Left colon (tissue), 2 donors: ENCODE results near the gene KRT23. TPM values are rescaled to one million over a fixed set of nuclear protein-coding genes. Genes with fewer than 3 reads are reported as not detected.

Experiments used
- ATAC-seq: fragments of 200-7000 bp; cut with Tn5 transposase; one replicate; pipeline ENCODE4 v1.9.1; 2020; ENCODE audit warnings: mild to moderate bottlenecking, moderate library complexity
- DNase-seq, 2 donors: peaks; one replicate each; pipeline ENCODE4 v3.0.0-alpha.2; 2020
- intact Hi-C, 2 donors: fragments of 100-400 bp; cut with DNase I in 1 of 2; cut with micrococcal nuclease in 1 of 2; formaldehyde crosslinking; loops; one replicate each; pipeline versions ENCODE4 v1.11.2 to v1.14.0; 2022; cut with DNase I, micrococcal nuclease
- long read RNA-seq: library from polyadenylated mRNA; unstranded; transcript quantifications from one replicate; pipeline ENCODE4 v2.0.0, GENCODE V29; 2021
- total RNA-seq, 2 donors: library from RNA; stranded (reverse); fragmentation: NEBNext Ultra II Directional; extraction: Animal tissue kit (Norgen Biotek cat#: 25700); gene quantifications; one replicate each; pipeline ENCODE4 v1.2.1, GENCODE V29; 2021
- donor health status: DM: no; HTN: no; CAD: no.
- donor health status: DM: yes; HTN: yes; CAD: no.

KRT23 gene, protein sequence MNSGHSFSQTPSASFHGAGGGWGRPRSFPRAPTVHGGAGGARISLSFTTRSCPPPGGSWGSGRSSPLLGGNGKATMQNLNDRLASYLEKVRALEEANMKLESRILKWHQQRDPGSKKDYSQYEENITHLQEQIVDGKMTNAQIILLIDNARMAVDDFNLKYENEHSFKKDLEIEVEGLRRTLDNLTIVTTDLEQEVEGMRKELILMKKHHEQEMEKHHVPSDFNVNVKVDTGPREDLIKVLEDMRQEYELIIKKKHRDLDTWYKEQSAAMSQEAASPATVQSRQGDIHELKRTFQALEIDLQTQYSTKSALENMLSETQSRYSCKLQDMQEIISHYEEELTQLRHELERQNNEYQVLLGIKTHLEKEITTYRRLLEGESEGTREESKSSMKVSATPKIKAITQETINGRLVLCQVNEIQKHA
- total RNA-seq: under 1 TPM in 1 of 2 donors, not detected in 1; 0.28 TPM
- long read RNA-seq, partial matches to known transcripts: 1 of 1 reads
- long read RNA-seq, other reads (novel, unspliced or antisense): 0 of 1 reads

DNA sequence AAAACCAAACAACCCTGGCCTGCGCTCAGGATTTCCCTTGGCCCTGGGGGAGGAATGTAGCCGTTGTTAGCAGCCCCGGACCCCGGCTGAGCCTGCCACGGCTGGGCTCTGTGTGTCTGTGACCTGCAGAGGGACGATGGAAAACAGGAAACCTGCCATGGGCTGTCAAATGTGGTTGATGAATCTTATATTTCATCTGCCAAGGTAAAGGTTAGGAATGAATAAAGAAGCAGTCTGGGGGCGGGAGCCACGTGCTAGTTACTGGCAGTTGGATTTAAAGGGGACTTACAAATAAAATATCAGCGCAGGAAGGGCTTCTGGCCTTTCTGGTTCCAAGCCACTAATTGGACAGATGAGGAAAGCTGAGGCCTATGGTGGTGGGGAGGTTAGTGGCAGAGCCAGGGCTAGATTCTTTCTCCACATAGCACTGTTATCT, at the start of gene KRT23:
KRT23 (minus strand) TSS at position 263 of the 436 bp plus-strand sequence. CDS start 1,043 bp downstream, outside the sequence.
- DNase-seq (no peak), ATAC-seq (no peak)
- intact Hi-C loops: no loop called here

DNA sequence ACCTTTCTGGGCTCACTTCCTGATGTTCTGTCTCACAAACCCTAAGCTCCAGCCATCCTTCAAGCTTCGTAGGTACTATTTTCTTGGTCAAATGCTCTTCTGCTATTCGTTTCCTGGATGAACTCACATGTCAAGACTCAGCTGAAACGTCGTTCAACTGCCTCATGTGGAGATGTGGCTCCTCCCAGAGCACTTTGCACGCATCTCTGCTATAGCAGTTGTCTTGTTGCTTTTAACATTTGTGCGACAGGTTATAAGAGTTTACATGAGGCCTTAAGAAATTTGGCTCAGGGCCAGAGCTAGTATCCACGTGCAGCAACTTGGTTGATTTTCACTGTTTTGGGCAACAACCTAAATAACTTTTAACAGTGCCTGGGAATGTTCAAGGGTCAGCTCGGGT, 49.5 kb upstream of the KRT23 start:
- DNase-seq (no peak), ATAC-seq (no peak)
- intact Hi-C loops: no loop called here

GRCh38 chr17:40984226-40984625, 46.8 kb upstream of the KRT23 start, which contains the start of gene KRT40:
KRT40 (minus strand) TSS chr17:40984326; CDS start chr17:40984273, 53 bp downstream.
- intact Hi-C loops: no loop called here
- ATAC-seq: no peak
- DNase-seq: no peak

GRCh38 chr17:40981115-40981514, 43.7 kb upstream of the KRT23 start:
- DNase-seq: no peak
- intact Hi-C loops: no loop called here
- no peak for ATAC-seq

GRCh38 chr17:40980596-40980995, 43.1 kb upstream of the KRT23 start:
- DNase-seq (no peak), ATAC-seq (no peak)
- intact Hi-C loops: no loop called here

- no peak for ATAC-seq
- intact Hi-C loops: no loop called here
- DNase-seq: no peak
These were observed 42.7 kb upstream of the KRT23 start for GRCh38 chr17:40980117-40980516.

DNA sequence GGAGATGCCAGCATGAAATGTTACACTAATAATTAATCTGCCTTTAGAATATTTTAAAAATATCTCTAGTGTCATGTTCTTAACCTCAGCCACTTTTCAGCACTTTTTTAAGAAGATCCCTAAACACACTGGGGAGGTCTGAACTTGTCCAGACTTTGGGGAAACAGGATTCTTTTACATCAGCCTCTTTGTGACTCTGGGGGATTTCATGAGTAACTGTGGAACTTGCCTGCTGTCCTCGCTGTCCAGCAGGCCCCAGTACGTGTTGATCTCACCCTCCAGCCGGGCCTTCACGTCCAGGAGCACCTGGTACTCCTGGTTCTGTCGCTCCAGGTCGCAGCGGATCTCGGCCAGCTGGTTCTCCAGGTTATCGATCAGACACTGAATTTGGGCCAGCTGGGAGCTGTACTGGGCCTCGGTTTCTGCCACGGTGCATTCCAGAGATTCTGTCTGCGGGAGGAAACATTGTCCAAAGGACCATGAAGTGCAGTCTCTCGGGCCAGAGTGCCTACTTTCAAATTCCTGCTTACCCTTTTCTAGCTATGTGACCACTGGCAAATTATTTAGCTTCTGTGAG, 41.2 kb upstream of the KRT23 start:
- ATAC-seq: no peak
- no peak for DNase-seq
- intact Hi-C loops: no loop called here

DNA sequence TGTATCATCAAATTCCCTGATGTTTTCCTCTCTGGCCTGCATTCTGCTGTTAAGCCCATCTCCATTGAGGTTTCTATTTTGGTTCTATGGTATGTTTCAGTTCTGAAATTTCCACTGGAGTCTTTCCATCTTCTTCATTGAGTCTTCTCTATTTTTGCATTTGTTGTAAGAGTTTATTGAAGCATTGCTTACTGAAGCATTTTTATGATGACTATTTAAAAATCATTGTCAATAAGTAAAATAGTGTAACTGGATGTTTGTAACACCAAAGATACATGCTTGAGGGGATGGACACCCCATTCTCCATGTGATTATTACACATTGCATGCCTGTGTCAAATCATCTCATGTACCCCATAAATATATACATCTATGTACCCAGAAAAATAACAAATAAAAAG, 38.1 kb upstream of the KRT23 start:
- ATAC-seq: no peak
- DNase-seq: no peak
- intact Hi-C loops: no loop called here

GRCh38 chr17:40974366-40974765, 36.9 kb upstream of the KRT23 start:
- intact Hi-C loops: no loop called here
- DNase-seq: no peak
- no peak for ATAC-seq

- DNase-seq: no peak
- ATAC-seq: no peak
- intact Hi-C loops: no loop called here
These were observed 30.1 kb upstream of the KRT23 start for GRCh38 chr17:40967582-40967981.

- DNase-seq: no peak
- intact Hi-C loops: no loop called here
- ATAC-seq: no peak
These were observed 29.4 kb upstream of the KRT23 start, which contains the start of gene KRT39 for GRCh38 chr17:40966848-40967247. KRT39 (minus strand) TSS chr17:40966948; CDS start chr17:40966856, 92 bp downstream.

DNA sequence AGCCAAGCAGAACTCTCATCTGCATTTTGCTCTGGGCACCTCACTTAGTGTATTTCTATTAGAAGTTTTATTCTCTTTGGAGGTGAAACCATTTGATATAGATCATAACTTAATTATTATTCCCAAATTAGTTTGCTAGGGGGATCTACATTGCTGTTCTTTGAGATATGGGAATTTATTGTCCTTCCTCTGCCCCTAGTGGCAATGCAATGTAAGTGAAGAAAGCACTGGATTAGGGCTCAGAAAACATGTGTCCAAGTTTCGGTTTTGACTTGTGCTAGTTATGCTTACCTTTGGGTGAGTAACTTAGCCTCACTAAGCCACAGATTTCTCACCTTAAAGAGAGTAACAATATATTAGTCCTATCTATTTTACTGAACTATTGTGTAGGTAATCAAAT, 26.4 kb upstream of the KRT23 start:
- intact Hi-C loops: no loop called here
- DNase-seq: no peak
- ATAC-seq: peak; percentile 77

DNA sequence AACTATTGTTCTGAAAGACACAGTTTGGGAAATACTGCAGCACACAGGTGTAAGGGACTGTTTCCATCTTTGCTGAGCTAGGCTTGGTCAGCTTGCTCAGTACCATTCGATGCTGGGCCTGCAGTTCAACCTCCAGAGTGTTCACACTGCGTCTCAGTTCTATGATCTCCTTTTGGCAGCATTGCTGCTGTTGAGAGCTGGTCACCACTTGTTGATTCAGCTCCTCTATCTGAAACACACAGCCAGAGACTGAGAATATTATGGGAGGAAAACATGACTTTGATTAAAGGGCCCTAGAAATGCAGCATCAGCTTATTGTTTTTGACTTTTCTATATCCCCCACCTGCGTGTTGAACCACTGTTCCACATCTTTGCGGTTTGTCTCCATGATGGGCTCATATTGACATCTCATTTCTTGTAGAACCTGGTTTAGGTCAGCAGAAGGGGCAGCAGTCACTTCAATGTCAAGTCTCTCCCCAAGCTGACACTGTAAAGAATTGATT, 24.7 kb upstream of the KRT23 start:
- no peak for ATAC-seq
- DNase-seq: no peak
- intact Hi-C loops: no loop called here

- DNase-seq (no peak), ATAC-seq (no peak)
- intact Hi-C loops: no loop called here
These were observed 24.1 kb upstream of the KRT23 start for GRCh38 chr17:40961591-40961990.

- ATAC-seq: no peak
- intact Hi-C loops: no loop called here
- DNase-seq: no peak
These were observed 22.7 kb upstream of the KRT23 start for GRCh38 chr17:40960144-40960543.

DNA sequence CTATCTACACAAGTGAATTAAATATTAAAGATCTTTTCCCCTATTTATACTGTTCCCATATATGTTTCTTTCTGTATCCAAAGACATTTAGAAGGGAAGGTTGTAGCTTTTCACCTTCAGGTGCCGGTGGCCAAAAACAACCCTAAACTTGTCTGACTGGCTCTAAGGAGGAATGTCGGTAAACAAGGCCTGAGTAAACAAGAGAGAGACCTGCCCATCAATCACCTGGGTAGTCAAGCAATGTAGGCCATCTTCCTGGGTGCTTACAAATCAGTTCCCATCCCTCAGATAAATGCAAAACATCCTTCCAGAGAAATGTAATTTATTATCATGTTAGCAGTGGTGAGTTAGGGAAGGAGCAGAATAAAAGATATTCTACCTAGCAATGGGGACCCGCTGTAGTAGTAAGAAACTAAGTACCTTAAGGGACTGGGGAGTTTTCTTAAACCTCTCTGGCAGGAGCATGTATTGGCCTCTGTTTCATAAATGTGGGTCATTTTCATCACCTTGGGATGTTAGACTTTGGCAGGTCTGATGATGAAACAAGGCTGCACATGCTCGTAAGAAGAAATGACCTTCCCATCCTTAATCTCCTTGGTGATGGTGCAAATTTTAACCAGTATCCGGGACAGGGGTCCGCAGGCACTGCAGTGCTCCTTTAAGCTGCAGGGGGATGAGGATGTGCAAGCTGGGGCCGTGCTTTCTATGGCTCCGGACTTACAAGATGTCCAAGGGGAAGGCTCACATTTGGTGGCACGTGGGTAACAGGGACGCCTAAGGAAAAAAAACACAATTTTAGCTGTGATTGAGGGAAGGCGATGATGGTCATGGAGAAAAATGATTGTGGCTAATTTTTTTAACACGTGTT, 20.9 kb upstream of the KRT23 start:
- intact Hi-C loops: no loop called here
- peak; percentile 85 for ATAC-seq

DNA sequence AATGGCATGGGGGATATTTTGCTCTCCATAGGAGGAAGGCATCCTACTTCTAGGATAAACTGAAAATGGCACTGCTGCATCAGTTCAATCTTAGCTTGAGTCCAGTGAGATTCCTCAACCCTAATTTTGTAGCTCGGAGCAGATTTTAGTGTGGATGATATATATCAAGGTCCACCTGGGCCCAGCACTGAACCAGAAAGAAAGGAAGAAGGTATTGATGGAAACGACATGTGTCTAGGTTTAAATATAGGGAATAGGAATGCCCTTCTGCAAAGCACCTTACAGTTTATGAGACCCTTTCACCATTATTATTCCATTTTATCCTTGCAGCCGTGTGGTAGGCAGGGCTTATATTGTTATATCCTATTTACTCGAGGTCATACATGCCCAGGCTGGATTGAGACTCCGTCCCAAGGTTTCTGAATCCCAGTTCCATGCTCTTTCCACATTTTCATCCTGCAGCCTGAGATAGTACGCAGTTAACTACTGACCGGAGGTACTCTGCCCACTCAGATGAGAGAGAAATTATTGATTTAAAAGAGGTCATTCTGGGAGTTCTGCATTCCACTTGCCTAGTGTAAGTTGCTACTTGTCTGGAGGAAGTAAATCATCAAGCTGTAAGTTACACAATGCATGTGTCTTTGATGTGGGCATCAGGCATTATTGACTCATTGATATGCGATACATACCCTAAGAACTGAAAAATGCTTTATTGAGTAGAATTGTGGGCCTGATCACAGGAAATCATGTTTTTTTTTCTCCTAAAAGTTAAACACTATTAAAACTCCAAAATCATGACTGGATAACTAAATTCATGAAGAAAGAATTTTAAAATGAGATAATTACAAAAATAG, 19.2 kb upstream of the KRT23 start:
- no peak for ATAC-seq
- DNase-seq: no peak
- intact Hi-C loops: no loop called here

More for the DNA sequence above, 20.9 kb upstream of the KRT23 start:
- DNase-seq: no peak

- intact Hi-C loops: no loop called here
- ATAC-seq: no peak
- no peak for DNase-seq
These were observed 16.4 kb upstream of the KRT23 start for GRCh38 chr17:40953881-40954280.
